ENCODE measurements around the gene SRBD1. TPM values are rescaled to one million over a fixed set of nuclear protein-coding genes. Genes with fewer than 3 reads are reported as not detected.

The SRBD1 gene
- total and polyA plus RNA-seq, 7 donors = 2.3 to 6.4 (median 4.0) TPM

DNA sequence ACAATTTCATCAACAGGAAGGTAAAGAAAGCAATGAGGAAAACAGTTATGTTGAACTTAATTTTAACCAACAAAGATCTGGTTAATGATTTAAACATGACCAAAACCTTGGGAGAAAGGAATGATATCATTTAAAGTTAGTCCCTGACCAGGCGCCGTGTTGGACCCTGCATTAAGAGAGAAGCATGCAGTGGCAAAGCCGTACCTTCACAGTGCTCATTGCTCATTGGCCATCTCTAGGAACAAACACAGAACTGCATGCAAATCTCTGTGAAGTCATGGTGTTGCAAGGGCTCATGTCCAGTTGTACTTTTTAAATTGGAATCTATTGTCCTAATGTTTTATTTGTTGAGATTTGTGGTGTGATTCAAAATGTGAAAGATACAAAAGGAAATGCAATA lies 12.0 kb upstream of the SRBD1 start:
- H3K4me1 ChIP-seq = no peaks in the 10 kb centered on the region
- peaks cover 0 to 5% (median 0%) of the 10 kb centered on the region in 3 donors for H3K27me3 ChIP-seq (ENCODE audit: insufficient read depth in 3 of 3, low read length in 2 of 3)
- intact Hi-C loops (cut with DNase I) = no loop called here
- DNase-seq = no peak
- H3K4me3 ChIP-seq = no peak overlapping the region
- H3K36me3 ChIP-seq (ENCODE audit: insufficient read depth in 1 of 2, low read depth in 1 of 2) = no peaks in the 10 kb centered on the region
- no peak for ATAC-seq
- no peak overlapping the region for H3K27ac ChIP-seq
- TF ChIP-seq, protein P1, sequence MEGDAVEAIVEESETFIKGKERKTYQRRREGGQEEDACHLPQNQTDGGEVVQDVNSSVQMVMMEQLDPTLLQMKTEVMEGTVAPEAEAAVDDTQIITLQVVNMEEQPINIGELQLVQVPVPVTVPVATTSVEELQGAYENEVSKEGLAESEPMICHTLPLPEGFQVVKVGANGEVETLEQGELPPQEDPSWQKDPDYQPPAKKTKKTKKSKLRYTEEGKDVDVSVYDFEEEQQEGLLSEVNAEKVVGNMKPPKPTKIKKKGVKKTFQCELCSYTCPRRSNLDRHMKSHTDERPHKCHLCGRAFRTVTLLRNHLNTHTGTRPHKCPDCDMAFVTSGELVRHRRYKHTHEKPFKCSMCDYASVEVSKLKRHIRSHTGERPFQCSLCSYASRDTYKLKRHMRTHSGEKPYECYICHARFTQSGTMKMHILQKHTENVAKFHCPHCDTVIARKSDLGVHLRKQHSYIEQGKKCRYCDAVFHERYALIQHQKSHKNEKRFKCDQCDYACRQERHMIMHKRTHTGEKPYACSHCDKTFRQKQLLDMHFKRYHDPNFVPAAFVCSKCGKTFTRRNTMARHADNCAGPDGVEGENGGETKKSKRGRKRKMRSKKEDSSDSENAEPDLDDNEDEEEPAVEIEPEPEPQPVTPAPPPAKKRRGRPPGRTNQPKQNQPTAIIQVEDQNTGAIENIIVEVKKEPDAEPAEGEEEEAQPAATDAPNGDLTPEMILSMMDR (IDR thresholded peaks at IDR 0.05) = no peak
- H3K9me3 ChIP-seq = no peaks in the 10 kb centered on the region
- 54 to 68% (median 54%) methylated on average over 3 of the region's 3 CpGs for WGBS, 3 donors

DNA sequence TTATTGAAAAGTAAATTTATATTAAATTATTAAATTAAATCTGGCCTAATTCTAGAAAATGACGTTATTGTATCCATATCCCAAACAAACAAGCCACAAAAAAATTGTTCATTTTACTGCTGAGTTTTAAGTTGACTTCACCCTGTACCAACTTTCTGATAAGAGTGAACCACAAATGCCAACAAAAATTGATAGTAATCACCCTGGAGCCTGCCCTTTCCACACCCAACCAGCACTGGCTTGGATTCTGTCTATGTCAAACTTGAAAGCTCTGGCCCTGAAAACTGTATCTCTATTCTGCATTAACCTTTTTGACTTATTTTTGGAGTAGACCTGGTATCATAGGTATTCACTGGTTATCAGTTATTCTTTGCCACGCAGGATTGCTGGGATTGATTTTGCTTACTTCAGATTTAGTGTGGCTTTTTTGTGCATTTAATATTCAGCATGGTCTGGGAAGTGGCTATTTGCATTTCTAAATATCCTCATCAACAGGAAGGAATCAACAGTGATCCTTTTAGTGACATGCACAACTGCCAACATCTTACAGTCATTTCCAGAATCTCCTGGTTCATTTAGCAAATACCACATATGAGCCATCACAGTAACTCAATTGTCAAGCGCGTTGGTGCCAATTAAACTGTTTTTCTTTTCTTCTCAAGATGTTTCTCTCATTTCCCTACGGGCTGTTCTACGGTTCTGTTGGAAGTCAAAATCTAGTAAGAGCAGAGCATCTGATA lies 11.4 kb upstream of the SRBD1 start:
- 77 to 86% (median 80%) methylated on average over 6 of the region's 6 CpGs for WGBS, 3 donors
- H3K27ac ChIP-seq = no peak overlapping the region
- no peaks in the 10 kb centered on the region for H3K36me3 ChIP-seq (ENCODE audit: insufficient read depth in 1 of 2, low read depth in 1 of 2)
- no peaks in the 10 kb centered on the region for H3K4me1 ChIP-seq
- intact Hi-C loops (cut with DNase I) = no loop called here
- DNase-seq (no peak), ATAC-seq (no peak)
- no peaks in the 10 kb centered on the region for H3K9me3 ChIP-seq
- H3K27me3 ChIP-seq (ENCODE audit: insufficient read depth in 3 of 3, low read length in 2 of 3) = peaks cover 0 to 5% (median 0%) of the 10 kb centered on the region in 3 donors
- TF ChIP-seq, protein P1 (IDR thresholded peaks at IDR 0.05) = no peak
- H3K4me3 ChIP-seq = no peak overlapping the region

DNA sequence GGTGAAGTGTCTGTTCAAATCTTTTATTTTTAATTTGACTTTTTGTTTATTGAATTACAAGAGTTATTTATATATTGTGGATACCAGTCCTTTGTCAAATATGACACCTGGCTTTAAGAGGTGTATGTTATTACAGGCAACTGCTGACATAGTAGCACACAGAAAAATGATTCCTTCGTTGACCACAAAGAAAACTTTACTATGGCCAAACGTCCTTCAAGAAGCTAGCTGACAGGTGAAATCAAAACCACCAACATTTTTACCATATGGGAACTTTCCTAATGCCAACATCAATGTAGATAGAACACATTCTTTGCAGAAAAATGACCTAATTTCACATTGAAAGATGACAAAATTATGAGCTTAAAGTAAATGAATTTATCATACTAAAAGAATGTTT lies 6.4 kb upstream of the SRBD1 start:
- Histone ChIP-seq H3K36me3 (ENCODE audit: insufficient read depth in 1 of 2, low read depth in 1 of 2) (no peaks in the 10 kb centered on the region), H3K4me3 (no peak overlapping the region), H3K27ac (no peak overlapping the region), H3K27me3 (ENCODE audit: insufficient read depth in 3 of 3, low read length in 2 of 3) (peaks cover 0 to 5% (median 0%) of the 10 kb centered on the region in 3 donors), H3K4me1 (peaks cover 5% of the 10 kb centered on the region), H3K9me3 (no peaks in the 10 kb centered on the region)
- DNase-seq (no peak), ATAC-seq (no peak)
- TF ChIP-seq, protein P1 (IDR thresholded peaks at IDR 0.05) = no peak
- 25 to 31% (median 29%) methylated on average over 2 of the region's 2 CpGs for whole genome bisulfite sequencing, 3 donors
- intact Hi-C loops (cut with DNase I) = no loop called here

DNA sequence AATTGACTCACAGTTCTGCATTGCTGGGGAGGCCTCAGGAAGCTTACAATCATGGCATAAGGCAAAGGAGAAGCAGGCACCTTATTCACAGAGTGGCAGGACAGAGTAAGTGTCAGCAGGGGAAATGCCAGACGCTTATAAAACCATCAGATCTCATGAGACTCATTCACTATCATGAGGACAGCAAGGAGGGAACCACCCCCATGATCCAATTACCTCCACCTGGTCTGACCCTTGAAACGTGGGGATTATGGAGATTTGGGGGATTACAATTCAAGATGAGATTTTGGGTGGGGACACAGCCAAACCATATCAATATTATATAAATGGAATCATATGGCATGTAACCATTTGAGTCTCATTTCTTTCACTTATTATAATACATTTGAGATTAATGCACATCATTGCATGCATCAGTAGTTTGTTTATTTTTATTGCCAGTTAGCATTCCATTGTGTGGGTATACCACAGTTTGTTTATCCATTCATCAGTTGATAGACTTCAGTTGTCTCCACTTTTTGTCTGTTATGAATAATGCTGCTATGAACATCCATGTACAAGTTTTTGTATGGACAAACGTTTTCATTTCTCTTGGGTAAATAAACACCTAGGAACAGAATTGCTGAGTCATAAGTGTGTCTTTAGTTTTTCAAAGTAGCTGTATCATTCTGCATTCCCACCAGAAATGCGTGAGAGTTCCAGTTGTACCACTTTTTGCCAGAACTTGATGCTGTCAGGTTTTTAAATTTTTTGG lies 5.8 kb upstream of the SRBD1 start:
- ATAC-seq = no peak
- Histone ChIP-seq H3K27ac (no peak overlapping the region), H3K4me3 (no peak overlapping the region), H3K36me3 (ENCODE audit: insufficient read depth in 1 of 2, low read depth in 1 of 2) (no peaks in the 10 kb centered on the region), H3K27me3 (ENCODE audit: insufficient read depth in 3 of 3, low read length in 2 of 3) (peaks cover 0 to 5% (median 0%) of the 10 kb centered on the region in 3 donors), H3K9me3 (no peaks in the 10 kb centered on the region), H3K4me1 (peaks cover 5% of the 10 kb centered on the region)
- intact Hi-C loops (cut with DNase I) = no loop called here
- TF ChIP-seq, protein P1 (IDR thresholded peaks at IDR 0.05) = no peak
- 42 to 45% (median 44%) methylated on average over 4 of the region's 4 CpGs for WGBS, 3 donors
- DNase-seq = no peak

All from psoas muscle (tissue), 8 donors.